BE2C (cell line): Measurements from ENCODE around the gene KPNA6.

Experiments used
- DNase-seq: peaks from one replicate; pipeline ENCODE4 v3.0.0-alpha.2; 2020
- H3K27me3 ChIP-seq: fragments of 250-450 bp; sonication (Bioruptor Pico); 2 replicates; pipeline ENCODE4 v1.5.1; 2020; ENCODE audit warnings: mild to moderate bottlenecking
- H3K36me3 ChIP-seq: fragments of 250-450 bp; sonication (Bioruptor Pico); 2 replicates; pipeline ENCODE4 v1.5.1; 2020; ENCODE audit warnings: mild to moderate bottlenecking
- H3K4me1 ChIP-seq: fragments of 250-450 bp; sonication (Bioruptor Pico); 2 replicates; pipeline ENCODE4 v1.5.1; 2020
- H3K4me3 ChIP-seq: 2 replicates; pipeline ENCODE4 v1.5.1; 2011; ENCODE audit warnings: low read depth, low read length
- H3K9me3 ChIP-seq: fragments of 250-450 bp; sonication (Bioruptor Pico); 2 replicates; pipeline ENCODE4 v1.5.1; 2020
- CTCF ChIP-seq: IDR thresholded peaks from 2 replicates; pipeline ENCODE4 v1.5.1; 2012; ENCODE audit warnings: mild to moderate bottlenecking, low read depth, low read length

Gene KPNA6

GRCh38 chr1:32186491-32186890, 78.6 kb downstream of the KPNA6 start:
- H3K4me1 ChIP-seq, result no peaks in the 10 kb centered on the region
- peaks cover 50% of the 10 kb centered on the region for H3K36me3 ChIP-seq
- no peak for TF ChIP-seq CTCF
- DNase-seq, result no peak
- H3K27me3 ChIP-seq, result no peaks in the 10 kb centered on the region
- H3K9me3 ChIP-seq, result no peaks in the 10 kb centered on the region
- H3K4me3 ChIP-seq, result no peak overlapping the region

GRCh38 chr1:32187850-32188249, 80.0 kb downstream of the KPNA6 start:
- DNase-seq, result no peak
- peaks cover 61% of the 10 kb centered on the region for H3K36me3 ChIP-seq
- no peaks in the 10 kb centered on the region for H3K4me1 ChIP-seq
- H3K9me3 ChIP-seq, result no peaks in the 10 kb centered on the region
- TF ChIP-seq CTCF, result no peak
- H3K4me3 ChIP-seq, result no peak overlapping the region
- no peaks in the 10 kb centered on the region for H3K27me3 ChIP-seq

- no peak for TF ChIP-seq CTCF
- Histone ChIP-seq H3K4me1 (no peaks in the 10 kb centered on the region), H3K27me3 (no peaks in the 10 kb centered on the region), H3K4me3 (no peak overlapping the region), H3K36me3 (peaks cover 43% of the 10 kb centered on the region), H3K9me3 (no peaks in the 10 kb centered on the region)
- no peak for DNase-seq
Observed at GRCh38 chr1:32192220-32192948, 84.5 kb downstream of the KPNA6 start.

GRCh38 chr1:32194984-32195383, 87.1 kb downstream of the KPNA6 start:
- Histone ChIP-seq H3K27me3 (no peaks in the 10 kb centered on the region), H3K4me1 (peaks cover 4% of the 10 kb centered on the region; the same call in 1 of the 2 replicates), H3K4me3 (no peak overlapping the region), H3K9me3 (no peaks in the 10 kb centered on the region), H3K36me3 (peaks cover 30% of the 10 kb centered on the region)
- TF ChIP-seq CTCF, result no peak
- no peak for DNase-seq

- peaks cover 6% of the 10 kb centered on the region; the same call in 1 of the 2 replicates for H3K4me1 ChIP-seq
- no peaks in the 10 kb centered on the region for H3K9me3 ChIP-seq
- TF ChIP-seq CTCF, result no peak
- no peak for DNase-seq
- no peak overlapping the region for H3K4me3 ChIP-seq
- H3K36me3 ChIP-seq, result peaks cover 24% of the 10 kb centered on the region
- H3K27me3 ChIP-seq, result no peaks in the 10 kb centered on the region
Observed at GRCh38 chr1:32195531-32195930, 87.7 kb downstream of the KPNA6 start.

- TF ChIP-seq CTCF, result no peak
- H3K36me3 ChIP-seq, result peaks cover 21% of the 10 kb centered on the region
- H3K9me3 ChIP-seq, result no peaks in the 10 kb centered on the region
- no peaks in the 10 kb centered on the region for H3K27me3 ChIP-seq
- H3K4me1 ChIP-seq, result peaks cover 6% of the 10 kb centered on the region; the same call in 1 of the 2 replicates
- H3K4me3 ChIP-seq, result no peak overlapping the region
- DNase-seq, result no peak
Observed at GRCh38 chr1:32195972-32196823, 88.3 kb downstream of the KPNA6 start.
